ENCODE results near the gene CAPN5. TPM values are rescaled to one million over a fixed set of nuclear protein-coding genes. Genes with fewer than 3 reads are reported as not detected.

CAPN5 gene
- total RNA-seq, 4 donors from 2014 or later = 1.8 to 16.6 (median 8.0) TPM

GRCh38 chr11:77053217-77054015, 13.4 kb upstream of the CAPN5 start:
- TF ChIP-seq CTCF (IDR thresholded peaks at IDR 0.05) (no peak), POLR2A (IDR thresholded peaks at IDR 0.05) (no peak)
- Histone ChIP-seq H3K27ac (no peak overlapping the region), H3K4me1 (no peaks in the 10 kb centered on the region), H3K9me3 (peaks cover 0 to 9% of the 10 kb centered on the region in 2 donors), H3K4me3 (no peak overlapping the region), H3K27me3 (no peaks in the 10 kb centered on the region), H3K36me3 (no peaks in the 10 kb centered on the region)
- no peak for DNase-seq
- intact Hi-C loops (cut with DNase I; ENCODE audit: low total_unique reads) = no loop called here

GRCh38 chr11:77054084-77054483, 12.7 kb upstream of the CAPN5 start:
- intact Hi-C loops (cut with DNase I; ENCODE audit: low total_unique reads) = no loop called here
- H3K27ac ChIP-seq = no peak overlapping the region
- DNase-seq = no peak
- H3K4me1 ChIP-seq = no peaks in the 10 kb centered on the region
- H3K27me3 ChIP-seq = no peaks in the 10 kb centered on the region
- peaks cover 0 to 9% of the 10 kb centered on the region in 2 donors for H3K9me3 ChIP-seq
- no peaks in the 10 kb centered on the region for H3K36me3 ChIP-seq
- no peak overlapping the region for H3K4me3 ChIP-seq
- TF ChIP-seq POLR2A (IDR thresholded peaks at IDR 0.05) (no peak), CTCF (IDR thresholded peaks at IDR 0.05) (no peak)

GRCh38 chr11:77055101-77055561, 11.6 kb upstream of the CAPN5 start:
- no peak for DNase-seq
- intact Hi-C loops (cut with DNase I; ENCODE audit: low total_unique reads) = no loop called here

GRCh38 chr11:77055913-77056312, 10.9 kb upstream of the CAPN5 start:
- intact Hi-C loops (cut with DNase I; ENCODE audit: low total_unique reads) = no loop called here
- peaks cover 0 to 9% of the 10 kb centered on the region in 2 donors for H3K9me3 ChIP-seq
- H3K27me3 ChIP-seq = no peaks in the 10 kb centered on the region
- H3K27ac ChIP-seq = no peak overlapping the region
- H3K4me3 ChIP-seq = no peak overlapping the region
- TF ChIP-seq POLR2A (IDR thresholded peaks at IDR 0.05) = no peak
- TF ChIP-seq CTCF (IDR thresholded peaks at IDR 0.05) = no peak
- DNase-seq = no peak
- H3K36me3 ChIP-seq = no peaks in the 10 kb centered on the region
- no peaks in the 10 kb centered on the region for H3K4me1 ChIP-seq

More at GRCh38 chr11:77055101-77055561, 11.6 kb upstream of the CAPN5 start:
- Histone ChIP-seq H3K36me3 (no peaks in the 10 kb centered on the region), H3K27ac (no peak overlapping the region), H3K4me1 (no peaks in the 10 kb centered on the region), H3K9me3 (peaks cover 0 to 9% of the 10 kb centered on the region in 2 donors), H3K4me3 (no peak overlapping the region), H3K27me3 (no peaks in the 10 kb centered on the region)
- TF ChIP-seq CTCF (IDR thresholded peaks at IDR 0.05) (no peak), POLR2A (IDR thresholded peaks at IDR 0.05) (no peak)

GRCh38 chr11:77056814-77057402, 9.9 kb upstream of the CAPN5 start:
- intact Hi-C loops (cut with DNase I; ENCODE audit: low total_unique reads) = no loop called here
- Histone ChIP-seq H3K27ac (no peak overlapping the region), H3K4me1 (no peaks in the 10 kb centered on the region), H3K36me3 (no peaks in the 10 kb centered on the region), H3K4me3 (no peak overlapping the region), H3K9me3 (peaks cover 0 to 9% of the 10 kb centered on the region in 2 donors), H3K27me3 (no peaks in the 10 kb centered on the region)
- DNase-seq = no peak
- TF ChIP-seq POLR2A (IDR thresholded peaks at IDR 0.05) (no peak), CTCF (IDR thresholded peaks at IDR 0.05) (no peak)
